ENCODE results near the gene CRHR1.
"Not testable (repeated sequence)": the region's sequence is repeated elsewhere in the genome, so short reads cannot be mapped to it uniquely, and the experiment has no call there.

CRHR1 gene

DNA sequence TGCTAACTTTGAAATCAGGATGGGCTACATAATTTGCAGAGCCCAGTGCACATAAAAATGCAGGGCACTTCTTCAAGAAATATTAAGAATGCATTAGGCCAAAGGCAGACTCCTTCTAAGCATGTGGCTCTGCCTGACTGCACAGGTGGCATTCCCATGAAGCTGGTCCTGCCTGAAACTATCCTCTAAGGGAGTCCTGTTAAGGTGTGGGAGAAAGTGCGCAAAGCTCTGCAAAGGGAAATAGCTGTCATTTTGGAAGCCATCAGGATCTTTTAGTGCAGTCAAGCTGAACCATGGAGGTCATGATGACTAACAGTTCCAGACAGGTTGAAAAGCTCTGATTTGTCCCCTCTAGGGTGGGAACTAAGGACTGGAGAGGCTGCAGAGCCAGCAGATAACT is 41.9 kb upstream of the CRHR1 start:
- H3K4me3 Mint-ChIP-seq, result no peak overlapping the region
- no peaks in the 10 kb centered on the region for H3K36me3 Mint-ChIP-seq (ENCODE audit: low read depth)
- peaks cover 28% of the 10 kb centered on the region for H3K27me3 Mint-ChIP-seq (ENCODE audit: low read depth)
- H3K27ac Mint-ChIP-seq, result no peak overlapping the region
- peaks cover 8% of the 10 kb centered on the region for H3K4me1 Mint-ChIP-seq
- no peak for TF ChIP-seq CTCF (IDR thresholded peaks at IDR 0.05; ENCODE audit: unreplicated experiment in 3 of 3)
- H3K9me3 Mint-ChIP-seq, result no peaks in the 10 kb centered on the region

DNA sequence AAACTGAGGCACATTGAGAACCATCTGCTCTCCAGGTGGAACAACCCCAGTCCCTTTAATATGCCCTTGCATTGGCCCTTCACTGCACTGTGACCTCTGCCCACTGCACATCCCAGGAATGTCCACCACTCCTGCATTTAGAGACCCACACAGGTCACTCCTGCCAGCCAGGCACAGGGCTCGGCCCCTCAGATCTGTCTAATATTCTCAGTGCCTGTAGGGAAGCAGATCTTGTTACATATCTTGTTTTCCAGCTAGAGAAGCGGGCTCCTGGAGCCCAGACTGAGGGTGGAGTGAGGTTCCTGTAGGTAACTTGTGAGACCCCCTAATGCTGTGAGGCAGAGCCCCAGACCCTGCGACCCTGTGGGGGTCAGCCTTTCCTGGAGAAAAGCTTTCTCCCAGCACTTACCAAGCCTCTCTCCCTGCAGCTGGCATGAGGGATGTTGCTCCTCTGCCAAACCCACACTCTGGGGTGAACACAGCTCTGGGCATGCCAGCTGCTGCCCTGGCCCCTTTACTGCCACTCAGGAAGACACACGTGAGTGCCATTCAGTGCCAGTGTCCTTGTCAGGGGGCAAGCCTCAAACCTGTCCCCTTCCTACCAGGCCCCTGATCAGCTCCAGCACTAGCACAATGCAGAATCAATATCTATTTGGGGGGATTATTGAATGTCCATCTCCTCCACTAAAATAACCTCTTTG is 40.3 kb upstream of the CRHR1 start:
- Mint-ChIP-seq H3K9me3 (no peaks in the 10 kb centered on the region), H3K27ac (no peak overlapping the region), H3K27me3 (ENCODE audit: low read depth) (peaks cover 23% of the 10 kb centered on the region), H3K4me3 (no peak overlapping the region), H3K4me1 (peaks cover 8% of the 10 kb centered on the region), H3K36me3 (ENCODE audit: low read depth) (no peaks in the 10 kb centered on the region)
- no peak for TF ChIP-seq CTCF (IDR thresholded peaks at IDR 0.05; ENCODE audit: unreplicated experiment in 3 of 3)

- H3K27ac Mint-ChIP-seq; H3K36me3 Mint-ChIP-seq (ENCODE audit: low read depth); H3K4me3 Mint-ChIP-seq; H3K9me3 Mint-ChIP-seq; H3K4me1 Mint-ChIP-seq: not testable (repeated sequence)
- H3K27me3 Mint-ChIP-seq (ENCODE audit: low read depth), result peaks cover 34% of the 10 kb centered on the region
Observed at GRCh38 chr17:45744826-45745225, 39.3 kb upstream of the CRHR1 start.

DNA sequence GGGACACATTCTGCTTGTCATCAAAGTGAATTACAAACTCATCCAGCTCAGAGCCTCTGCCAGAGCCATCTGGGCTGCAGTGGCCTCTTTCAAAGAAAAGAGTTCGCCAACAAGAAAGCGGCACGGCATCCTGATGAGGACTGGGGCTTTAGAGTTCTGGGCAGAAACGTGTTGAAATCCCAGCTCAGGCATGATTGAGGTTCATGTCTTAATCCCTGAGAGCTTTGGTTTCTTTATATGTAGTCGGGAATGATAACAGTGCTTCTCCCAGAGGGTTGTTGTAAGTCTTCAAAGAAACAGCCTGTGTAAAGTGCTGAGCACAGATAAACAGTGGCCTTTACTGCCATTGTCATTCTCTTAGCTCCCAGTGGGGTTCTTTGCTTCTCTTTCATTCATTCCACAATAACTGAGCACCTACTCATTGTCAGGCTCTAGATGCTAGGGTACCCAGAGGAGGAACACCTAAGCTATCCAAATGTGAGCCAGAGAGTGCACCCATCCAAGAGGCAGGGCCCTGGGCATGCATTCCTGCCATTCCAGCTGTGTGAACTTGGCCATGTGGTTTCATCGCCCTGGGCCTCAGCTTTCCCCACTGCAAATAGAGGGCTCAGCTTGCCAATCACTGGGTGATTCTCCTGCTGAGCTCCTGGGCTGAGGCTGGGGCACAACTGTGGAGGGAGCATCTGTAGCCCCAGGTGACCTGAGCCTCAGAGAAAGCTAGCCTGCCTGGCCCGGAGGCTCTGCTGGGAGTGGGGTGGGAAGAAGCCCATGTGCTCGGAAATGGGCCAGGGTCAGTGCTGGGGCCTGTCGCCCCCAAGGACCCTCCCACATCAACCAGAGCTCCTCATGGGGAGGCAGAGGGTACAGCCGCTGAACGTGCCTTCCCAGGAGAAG is 38.3 kb upstream of the CRHR1 start:
- H3K4me1 Mint-ChIP-seq, result no peaks in the 10 kb centered on the region
- no peak overlapping the region for H3K4me3 Mint-ChIP-seq
- no peak for TF ChIP-seq CTCF (IDR thresholded peaks at IDR 0.05; ENCODE audit: unreplicated experiment in 3 of 3)

GRCh38 chr17:45747911-45748310 is 36.2 kb upstream of the CRHR1 start:
- no peak for TF ChIP-seq CTCF (IDR thresholded peaks at IDR 0.05; ENCODE audit: unreplicated experiment in 3 of 3)
- H3K4me1 Mint-ChIP-seq, result no peaks in the 10 kb centered on the region
- no peak overlapping the region for H3K4me3 Mint-ChIP-seq
- H3K36me3 Mint-ChIP-seq (ENCODE audit: low read depth), result no peaks in the 10 kb centered on the region
- H3K27me3 Mint-ChIP-seq (ENCODE audit: low read depth), result peaks cover 47% of the 10 kb centered on the region
- no peaks in the 10 kb centered on the region for H3K9me3 Mint-ChIP-seq
- no peak overlapping the region for H3K27ac Mint-ChIP-seq

More for the DNA sequence above, 38.3 kb upstream of the CRHR1 start:
- Mint-ChIP-seq H3K36me3 (ENCODE audit: low read depth) (no peaks in the 10 kb centered on the region), H3K27ac (no peak overlapping the region), H3K9me3 (no peaks in the 10 kb centered on the region), H3K27me3 (ENCODE audit: low read depth) (peaks cover 37% of the 10 kb centered on the region)

DNA sequence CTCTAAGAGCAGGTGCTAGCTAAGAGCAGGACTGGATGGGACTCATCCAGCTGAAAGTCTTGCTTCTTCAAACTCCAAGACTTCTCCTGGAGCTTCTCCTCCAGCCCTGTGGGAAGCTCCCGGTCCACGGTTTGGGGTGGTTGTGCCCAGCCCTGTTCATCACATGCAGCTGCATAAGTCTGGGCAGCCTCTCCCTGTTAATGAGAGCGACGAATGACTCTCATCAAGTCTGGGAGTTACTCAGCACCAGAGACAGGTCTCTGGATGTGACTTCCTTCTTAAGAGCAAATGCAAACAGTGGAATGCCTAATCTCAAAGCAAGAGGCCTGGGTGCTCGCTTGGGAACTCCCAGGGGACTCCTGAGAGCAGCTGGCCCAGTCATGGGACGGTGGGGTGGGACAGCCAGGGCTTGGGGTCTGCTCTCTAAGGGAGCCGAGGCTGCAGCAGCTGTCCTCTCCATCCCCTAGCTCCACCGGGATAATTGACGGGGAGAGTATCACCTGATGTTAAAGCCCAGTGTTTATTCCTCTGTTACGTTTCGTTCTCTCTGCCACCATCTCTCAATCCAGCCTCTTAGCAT is 35.3 kb upstream of the CRHR1 start:
- Mint-ChIP-seq H3K36me3 (ENCODE audit: low read depth) (no peaks in the 10 kb centered on the region), H3K27ac (no peak overlapping the region), H3K27me3 (ENCODE audit: low read depth) (peaks cover 44% of the 10 kb centered on the region), H3K4me3 (no peak overlapping the region), H3K4me1 (no peaks in the 10 kb centered on the region), H3K9me3 (no peaks in the 10 kb centered on the region)
- no peak for TF ChIP-seq CTCF (IDR thresholded peaks at IDR 0.05; ENCODE audit: unreplicated experiment in 3 of 3)

Measured in nephron (organoid).